ENCODE data around the gene ARPC5L.

GRCh38 chr9:124871156-124871561, 9.2 kb downstream of the ARPC5L start:
- TF ChIP-seq POLR2AphosphoS5 (IDR thresholded peaks at IDR 0.05; ENCODE audit: low read depth) (no peak), GABPA (IDR thresholded peaks at IDR 0.05; ENCODE audit: low read depth) (no peak), SPI1 (IDR thresholded peaks at IDR 0.05; ENCODE audit: borderline replicate concordance, low read depth) (peak; percentile 56; the same call in 1 of the 2 replicates)
- TF ChIP-seq, protein P1, sequence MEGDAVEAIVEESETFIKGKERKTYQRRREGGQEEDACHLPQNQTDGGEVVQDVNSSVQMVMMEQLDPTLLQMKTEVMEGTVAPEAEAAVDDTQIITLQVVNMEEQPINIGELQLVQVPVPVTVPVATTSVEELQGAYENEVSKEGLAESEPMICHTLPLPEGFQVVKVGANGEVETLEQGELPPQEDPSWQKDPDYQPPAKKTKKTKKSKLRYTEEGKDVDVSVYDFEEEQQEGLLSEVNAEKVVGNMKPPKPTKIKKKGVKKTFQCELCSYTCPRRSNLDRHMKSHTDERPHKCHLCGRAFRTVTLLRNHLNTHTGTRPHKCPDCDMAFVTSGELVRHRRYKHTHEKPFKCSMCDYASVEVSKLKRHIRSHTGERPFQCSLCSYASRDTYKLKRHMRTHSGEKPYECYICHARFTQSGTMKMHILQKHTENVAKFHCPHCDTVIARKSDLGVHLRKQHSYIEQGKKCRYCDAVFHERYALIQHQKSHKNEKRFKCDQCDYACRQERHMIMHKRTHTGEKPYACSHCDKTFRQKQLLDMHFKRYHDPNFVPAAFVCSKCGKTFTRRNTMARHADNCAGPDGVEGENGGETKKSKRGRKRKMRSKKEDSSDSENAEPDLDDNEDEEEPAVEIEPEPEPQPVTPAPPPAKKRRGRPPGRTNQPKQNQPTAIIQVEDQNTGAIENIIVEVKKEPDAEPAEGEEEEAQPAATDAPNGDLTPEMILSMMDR (IDR thresholded peaks at IDR 0.05; ENCODE audit: insufficient read depth, low read length): no peak
- TF ChIP-seq, protein P2, sequence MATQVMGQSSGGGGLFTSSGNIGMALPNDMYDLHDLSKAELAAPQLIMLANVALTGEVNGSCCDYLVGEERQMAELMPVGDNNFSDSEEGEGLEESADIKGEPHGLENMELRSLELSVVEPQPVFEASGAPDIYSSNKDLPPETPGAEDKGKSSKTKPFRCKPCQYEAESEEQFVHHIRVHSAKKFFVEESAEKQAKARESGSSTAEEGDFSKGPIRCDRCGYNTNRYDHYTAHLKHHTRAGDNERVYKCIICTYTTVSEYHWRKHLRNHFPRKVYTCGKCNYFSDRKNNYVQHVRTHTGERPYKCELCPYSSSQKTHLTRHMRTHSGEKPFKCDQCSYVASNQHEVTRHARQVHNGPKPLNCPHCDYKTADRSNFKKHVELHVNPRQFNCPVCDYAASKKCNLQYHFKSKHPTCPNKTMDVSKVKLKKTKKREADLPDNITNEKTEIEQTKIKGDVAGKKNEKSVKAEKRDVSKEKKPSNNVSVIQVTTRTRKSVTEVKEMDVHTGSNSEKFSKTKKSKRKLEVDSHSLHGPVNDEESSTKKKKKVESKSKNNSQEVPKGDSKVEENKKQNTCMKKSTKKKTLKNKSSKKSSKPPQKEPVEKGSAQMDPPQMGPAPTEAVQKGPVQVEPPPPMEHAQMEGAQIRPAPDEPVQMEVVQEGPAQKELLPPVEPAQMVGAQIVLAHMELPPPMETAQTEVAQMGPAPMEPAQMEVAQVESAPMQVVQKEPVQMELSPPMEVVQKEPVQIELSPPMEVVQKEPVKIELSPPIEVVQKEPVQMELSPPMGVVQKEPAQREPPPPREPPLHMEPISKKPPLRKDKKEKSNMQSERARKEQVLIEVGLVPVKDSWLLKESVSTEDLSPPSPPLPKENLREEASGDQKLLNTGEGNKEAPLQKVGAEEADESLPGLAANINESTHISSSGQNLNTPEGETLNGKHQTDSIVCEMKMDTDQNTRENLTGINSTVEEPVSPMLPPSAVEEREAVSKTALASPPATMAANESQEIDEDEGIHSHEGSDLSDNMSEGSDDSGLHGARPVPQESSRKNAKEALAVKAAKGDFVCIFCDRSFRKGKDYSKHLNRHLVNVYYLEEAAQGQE (IDR thresholded peaks at IDR 0.05; ENCODE audit: insufficient replicate concordance, low read depth): peak; percentile 3
